Smooth muscle cell (in vitro differentiated cells): ENCODE data around the gene SS18. TPM values are rescaled to one million over a fixed set of nuclear protein-coding genes. Genes with fewer than 3 reads are reported as not detected.

Experiments
- DNase-seq: peaks from one replicate; lab custom pipeline; 2025; ENCODE audit not compliant: unreplicated experiment; lab: John Stamatoyannopoulos, UW
- H2AFZ ChIP-seq: fragments of 200-600 bp; sonication (generic); 2 replicates; pipeline ENCODE4 v1.6.0; 2016; ENCODE audit warnings: antibody characterized with exemption, low read depth, mild to moderate bottlenecking
- H3F3A ChIP-seq: fragments of 200-600 bp; sonication (generic); 2 replicates; pipeline ENCODE4 v1.6.0; 2017; ENCODE audit warnings: antibody characterized with exemption, low read depth
- H3K27ac ChIP-seq: fragments of 200-600 bp; sonication (generic); 2 replicates; pipeline ENCODE4 v1.5.1; 2016; ENCODE audit warnings: low read depth, mild to moderate bottlenecking
- H3K27me3 ChIP-seq: fragments of 200-600 bp; sonication (generic); 2 replicates; pipeline ENCODE4 v1.6.1; 2016; ENCODE audit warnings: low read depth, mild to moderate bottlenecking
- H3K36me3 ChIP-seq: fragments of 200-600 bp; sonication (generic); 2 replicates; pipeline ENCODE4 v1.5.1; 2016; ENCODE audit warnings: low read depth
- H3K4me1 ChIP-seq: fragments of 200-600 bp; sonication (generic); 2 replicates; pipeline ENCODE4 v1.5.1; 2016; ENCODE audit warnings: low read depth
- H3K4me2 ChIP-seq: fragments of 200-600 bp; sonication (generic); 2 replicates; pipeline ENCODE4 v1.6.0; 2016; ENCODE audit warnings: mild to moderate bottlenecking
- H3K4me3 ChIP-seq: fragments of 200-600 bp; sonication (generic); 2 replicates; pipeline ENCODE4 v1.5.1; 2016; ENCODE audit warnings: mild to moderate bottlenecking
- H3K79me2 ChIP-seq: fragments of 200-600 bp; sonication (generic); 2 replicates; pipeline ENCODE4 v1.6.0; 2016; ENCODE audit warnings: low read depth, mild to moderate bottlenecking
- H3K9ac ChIP-seq: fragments of 200-600 bp; sonication (generic); 2 replicates; pipeline ENCODE4 v1.6.0; 2016; ENCODE audit warnings: low read depth
- H3K9me3 ChIP-seq: fragments of 200-600 bp; sonication (generic); replicated peaks from 2 replicates; pipeline ENCODE4 v1.5.1; 2016; ENCODE audit warnings: low read depth
- H4K20me1 ChIP-seq: fragments of 200-600 bp; sonication (generic); 2 replicates; pipeline ENCODE4 v1.6.0; 2016; ENCODE audit warnings: low read depth
- CTCF ChIP-seq: fragments of 200-600 bp; sonication (generic); IDR thresholded peaks from 2 replicates; pipeline ENCODE4 v1.5.1; 2017; ENCODE audit warnings: borderline replicate concordance, mild to moderate bottlenecking, antibody characterized with exemption; ENCODE audit not compliant: insufficient read depth, poor library complexity, severe bottlenecking
- WGBS: methylation state at CpG from one replicate; pipeline ENCODE4 v1.1.7; 2016; ENCODE audit warnings: low lambda C conversion rate; 5-methylcytosine and 5-hydroxymethylcytosine counted together
- polyA plus RNA-seq: library from polyadenylated mRNA; unstranded; fragments of >200 nt; fragmentation: Nextera tagmentation; extraction: Ambion mirVana; gene quantifications from 2 replicates; pipeline ENCODE4 v1.2.1, GENCODE V29; 2016
- total RNA-seq: library from RNA; depleted of rRNA; stranded (reverse); fragments of >200 nt; gene quantifications from 2 replicates; pipeline ENCODE4 v1.2.3, GENCODE V29; 2014

The SS18 gene
- total and polyA plus RNA-seq, 2 experiments from 2014 or later = 109 to 180 TPM

- Histone ChIP-seq H3K9me3 (peaks cover 4% of the 10 kb centered on the region), H3K9ac (no peak overlapping the region), H4K20me1 (no peaks in the 10 kb centered on the region), H3K36me3 (no peaks in the 10 kb centered on the region), H3K4me1 (no peaks in the 10 kb centered on the region), H3K27ac (peak overlapping the region; percentile 52), H3K27me3 (no peaks in the 10 kb centered on the region), H2AFZ (no peak overlapping the region), H3K4me2 (no peak overlapping the region), H3K4me3 (no peak overlapping the region), H3F3A (no peaks in the 10 kb centered on the region), H3K79me2 (no peaks in the 10 kb centered on the region)
- 49% methylated on average over 5 of the region's 5 CpGs for WGBS
- TF ChIP-seq CTCF = no peak
- no peak for DNase-seq
These were observed 28.8 kb upstream of the SS18 start for GRCh38 chr18:26119246-26119645.

GRCh38 chr18:26104035-26104434 is 13.6 kb upstream of the SS18 start:
- Histone ChIP-seq H3F3A (no peaks in the 10 kb centered on the region), H3K4me3 (no peak overlapping the region), H3K4me2 (no peak overlapping the region), H3K9me3 (no peaks in the 10 kb centered on the region), H2AFZ (no peak overlapping the region), H3K9ac (no peak overlapping the region), H3K79me2 (no peaks in the 10 kb centered on the region), H3K4me1 (no peaks in the 10 kb centered on the region), H3K27me3 (no peaks in the 10 kb centered on the region), H3K27ac (no peak overlapping the region), H4K20me1 (no peaks in the 10 kb centered on the region), H3K36me3 (no peaks in the 10 kb centered on the region)
- WGBS = 88% methylated on average over 1 of the region's 1 CpG
- DNase-seq = no peak
- no peak for TF ChIP-seq CTCF

GRCh38 chr18:26103579-26103978 is 13.2 kb upstream of the SS18 start:
- WGBS = 65% methylated on average over 5 of the region's 5 CpGs
- H3K4me3 ChIP-seq = no peak overlapping the region

More at GRCh38 chr18:26103579-26103978, 13.2 kb upstream of the SS18 start:
- no peaks in the 10 kb centered on the region for H3K36me3 ChIP-seq
- no peaks in the 10 kb centered on the region for H3K4me1 ChIP-seq
- H3K27ac ChIP-seq = no peak overlapping the region
- DNase-seq = no peak
- no peaks in the 10 kb centered on the region for H3K27me3 ChIP-seq
- no peak overlapping the region for H3K9ac ChIP-seq
- H3F3A ChIP-seq = no peaks in the 10 kb centered on the region
- no peaks in the 10 kb centered on the region for H4K20me1 ChIP-seq
- TF ChIP-seq CTCF = no peak
- no peaks in the 10 kb centered on the region for H3K9me3 ChIP-seq
- no peaks in the 10 kb centered on the region for H3K79me2 ChIP-seq
- no peak overlapping the region for H2AFZ ChIP-seq
- H3K4me2 ChIP-seq = no peak overlapping the region
